HUES48 (cell line): Measurements from ENCODE around the gene PTPN5.

Experiments used
- H3K27ac ChIP-seq: one replicate; pipeline ENCODE4 v1.7.0; 2013; ENCODE audit warnings: low read depth, low read length, inconsistent platforms
- H3K27me3 ChIP-seq: 2 replicates; pipeline ENCODE4 v1.6.1; 2013; ENCODE audit warnings: mild to moderate bottlenecking, low read length; ENCODE audit not compliant: control insufficient read depth, insufficient read depth
- H3K36me3 ChIP-seq: 2 replicates; pipeline ENCODE4 v1.6.1; 2013; ENCODE audit warnings: low read length; ENCODE audit not compliant: control insufficient read depth, insufficient read depth
- H3K4me1 ChIP-seq: 2 replicates; pipeline ENCODE4 v1.6.1; 2013; ENCODE audit warnings: mild to moderate bottlenecking, low read length; ENCODE audit not compliant: control insufficient read depth, insufficient read depth
- H3K4me3 ChIP-seq: 2 replicates; pipeline ENCODE4 v1.5.1; 2013; ENCODE audit warnings: mild to moderate bottlenecking, low read depth, low read length
- H3K9ac ChIP-seq: 2 replicates; pipeline ENCODE4 v1.6.1; 2013; ENCODE audit warnings: mild to moderate bottlenecking, low read depth, low read length, moderate library complexity
- H3K9me3 ChIP-seq: 2 replicates; pipeline ENCODE4 v1.6.1; 2013; ENCODE audit warnings: low read length; ENCODE audit not compliant: control insufficient read depth, insufficient read depth

The PTPN5 gene

GRCh38 chr11:18773104-18773503, 18.5 kb downstream of the PTPN5 start:
- H3K9ac ChIP-seq: no peak overlapping the region
- no peaks in the 10 kb centered on the region for H3K36me3 ChIP-seq
- no peaks in the 10 kb centered on the region for H3K27me3 ChIP-seq

GRCh38 chr11:18772211-18772610, 19.4 kb downstream of the PTPN5 start:
- Histone ChIP-seq H3K36me3 (no peaks in the 10 kb centered on the region), H3K9me3 (no peaks in the 10 kb centered on the region), H3K4me3 (no peak overlapping the region), H3K27ac (no peak overlapping the region), H3K4me1 (peaks cover 15% of the 10 kb centered on the region; the same call in 1 of the 2 replicates), H3K27me3 (no peaks in the 10 kb centered on the region), H3K9ac (no peak overlapping the region)

More at GRCh38 chr11:18773104-18773503, 18.5 kb downstream of the PTPN5 start:
- no peak overlapping the region for H3K27ac ChIP-seq
- no peak overlapping the region for H3K4me3 ChIP-seq
- peaks cover 15% of the 10 kb centered on the region; the same call in 1 of the 2 replicates for H3K4me1 ChIP-seq
- H3K9me3 ChIP-seq: no peaks in the 10 kb centered on the region

- Histone ChIP-seq H3K4me3 (no peak overlapping the region), H3K9me3 (no peaks in the 10 kb centered on the region), H3K27ac (no peak overlapping the region), H3K4me1 (peaks cover 15% of the 10 kb centered on the region; the same call in 1 of the 2 replicates), H3K36me3 (no peaks in the 10 kb centered on the region), H3K9ac (no peak overlapping the region), H3K27me3 (no peaks in the 10 kb centered on the region)
These were observed 20.1 kb downstream of the PTPN5 start for GRCh38 chr11:18771266-18772035.

- Histone ChIP-seq H3K9me3 (no peaks in the 10 kb centered on the region), H3K27me3 (no peaks in the 10 kb centered on the region), H3K4me3 (no peak overlapping the region), H3K27ac (no peak overlapping the region), H3K4me1 (peaks cover 15% of the 10 kb centered on the region; the same call in 1 of the 2 replicates), H3K9ac (no peak overlapping the region), H3K36me3 (no peaks in the 10 kb centered on the region)
These were observed 21.0 kb downstream of the PTPN5 start for GRCh38 chr11:18770479-18771125.

GRCh38 chr11:18769802-18770456, 21.7 kb downstream of the PTPN5 start:
- no peaks in the 10 kb centered on the region for H3K36me3 ChIP-seq
- no peak overlapping the region for H3K4me3 ChIP-seq
- no peak overlapping the region for H3K9ac ChIP-seq
- no peak overlapping the region for H3K27ac ChIP-seq
- H3K4me1 ChIP-seq: peaks cover 15% of the 10 kb centered on the region; the same call in 1 of the 2 replicates
- no peaks in the 10 kb centered on the region for H3K27me3 ChIP-seq
- no peaks in the 10 kb centered on the region for H3K9me3 ChIP-seq

- no peak overlapping the region for H3K27ac ChIP-seq
- H3K27me3 ChIP-seq: no peaks in the 10 kb centered on the region
- no peak overlapping the region for H3K9ac ChIP-seq
- H3K4me1 ChIP-seq: peaks cover 14% of the 10 kb centered on the region; the same call in 1 of the 2 replicates
- H3K4me3 ChIP-seq: no peak overlapping the region
- no peaks in the 10 kb centered on the region for H3K36me3 ChIP-seq
- H3K9me3 ChIP-seq: no peaks in the 10 kb centered on the region
These were observed 22.6 kb downstream of the PTPN5 start for GRCh38 chr11:18768978-18769377.

GRCh38 chr11:18768472-18768901, 23.1 kb downstream of the PTPN5 start:
- Histone ChIP-seq H3K27me3 (no peaks in the 10 kb centered on the region), H3K9me3 (no peaks in the 10 kb centered on the region), H3K9ac (no peak overlapping the region), H3K4me1 (peaks cover 10% of the 10 kb centered on the region; the same call in 1 of the 2 replicates), H3K36me3 (no peaks in the 10 kb centered on the region), H3K4me3 (no peak overlapping the region), H3K27ac (no peak overlapping the region)

- Histone ChIP-seq H3K9me3 (no peaks in the 10 kb centered on the region), H3K4me3 (no peak overlapping the region), H3K27me3 (no peaks in the 10 kb centered on the region), H3K36me3 (no peaks in the 10 kb centered on the region), H3K9ac (no peak overlapping the region), H3K4me1 (no peaks in the 10 kb centered on the region), H3K27ac (no peak overlapping the region)
These were observed 25.6 kb downstream of the PTPN5 start for GRCh38 chr11:18766015-18766414.

- Histone ChIP-seq H3K4me3 (no peak overlapping the region), H3K36me3 (no peaks in the 10 kb centered on the region), H3K27me3 (no peaks in the 10 kb centered on the region), H3K4me1 (no peaks in the 10 kb centered on the region), H3K9me3 (no peaks in the 10 kb centered on the region), H3K27ac (no peak overlapping the region), H3K9ac (no peak overlapping the region)
These were observed 26.0 kb downstream of the PTPN5 start for GRCh38 chr11:18765554-18765953.

GRCh38 chr11:18761741-18762140, 29.9 kb downstream of the PTPN5 start:
- H3K27me3 ChIP-seq: no peaks in the 10 kb centered on the region
- no peak overlapping the region for H3K9ac ChIP-seq
- H3K9me3 ChIP-seq: no peaks in the 10 kb centered on the region
- no peak overlapping the region for H3K4me3 ChIP-seq
- no peaks in the 10 kb centered on the region for H3K4me1 ChIP-seq
- no peaks in the 10 kb centered on the region for H3K36me3 ChIP-seq
- H3K27ac ChIP-seq: no peak overlapping the region

GRCh38 chr11:18761144-18761543, 30.5 kb downstream of the PTPN5 start:
- no peaks in the 10 kb centered on the region for H3K27me3 ChIP-seq
- H3K4me1 ChIP-seq: no peaks in the 10 kb centered on the region
- H3K9ac ChIP-seq: no peak overlapping the region
- no peak overlapping the region for H3K4me3 ChIP-seq
- H3K9me3 ChIP-seq: no peaks in the 10 kb centered on the region
- no peaks in the 10 kb centered on the region for H3K36me3 ChIP-seq
- no peak overlapping the region for H3K27ac ChIP-seq
